ENCODE measurements around the gene CAND2. TPM values are rescaled to one million over a fixed set of nuclear protein-coding genes. Genes with fewer than 3 reads are reported as not detected.

CAND2 gene
- total RNA-seq, 4 donors from 2014 or later: 1.3 to 2.2 (median 1.5) TPM

DNA sequence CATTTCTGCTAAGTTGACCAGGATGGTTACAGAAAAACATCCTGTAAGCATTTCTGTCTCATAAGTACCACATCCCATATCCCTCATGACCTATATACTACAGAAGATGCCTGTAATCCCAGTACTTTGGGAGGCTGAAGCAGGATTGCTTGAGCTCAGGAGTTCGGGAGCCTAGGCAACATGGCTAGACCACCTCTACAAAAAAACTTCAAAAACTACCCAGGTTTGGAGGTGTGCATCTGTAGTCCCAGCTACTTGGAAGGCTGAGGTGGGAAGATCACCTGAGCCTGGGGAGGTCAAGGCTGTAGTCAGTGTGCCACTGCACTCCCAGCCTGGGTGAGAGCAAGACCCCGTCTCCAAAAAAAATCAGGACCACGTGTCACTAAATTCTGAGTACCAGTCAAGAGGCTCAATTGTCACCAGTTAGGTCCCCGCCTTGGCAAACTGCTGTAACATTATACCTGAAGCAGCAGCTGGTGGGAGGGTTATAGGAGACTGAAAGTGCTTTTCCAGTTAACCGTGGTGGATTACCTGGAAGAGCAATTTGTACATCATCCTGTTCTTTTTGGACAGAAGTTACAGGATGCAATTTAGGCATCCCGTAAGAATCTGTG, 38.7 kb downstream of the CAND2 start:
- TF ChIP-seq, protein P1, sequence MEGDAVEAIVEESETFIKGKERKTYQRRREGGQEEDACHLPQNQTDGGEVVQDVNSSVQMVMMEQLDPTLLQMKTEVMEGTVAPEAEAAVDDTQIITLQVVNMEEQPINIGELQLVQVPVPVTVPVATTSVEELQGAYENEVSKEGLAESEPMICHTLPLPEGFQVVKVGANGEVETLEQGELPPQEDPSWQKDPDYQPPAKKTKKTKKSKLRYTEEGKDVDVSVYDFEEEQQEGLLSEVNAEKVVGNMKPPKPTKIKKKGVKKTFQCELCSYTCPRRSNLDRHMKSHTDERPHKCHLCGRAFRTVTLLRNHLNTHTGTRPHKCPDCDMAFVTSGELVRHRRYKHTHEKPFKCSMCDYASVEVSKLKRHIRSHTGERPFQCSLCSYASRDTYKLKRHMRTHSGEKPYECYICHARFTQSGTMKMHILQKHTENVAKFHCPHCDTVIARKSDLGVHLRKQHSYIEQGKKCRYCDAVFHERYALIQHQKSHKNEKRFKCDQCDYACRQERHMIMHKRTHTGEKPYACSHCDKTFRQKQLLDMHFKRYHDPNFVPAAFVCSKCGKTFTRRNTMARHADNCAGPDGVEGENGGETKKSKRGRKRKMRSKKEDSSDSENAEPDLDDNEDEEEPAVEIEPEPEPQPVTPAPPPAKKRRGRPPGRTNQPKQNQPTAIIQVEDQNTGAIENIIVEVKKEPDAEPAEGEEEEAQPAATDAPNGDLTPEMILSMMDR (IDR thresholded peaks at IDR 0.05; ENCODE audit: low read depth): no peak

DNA sequence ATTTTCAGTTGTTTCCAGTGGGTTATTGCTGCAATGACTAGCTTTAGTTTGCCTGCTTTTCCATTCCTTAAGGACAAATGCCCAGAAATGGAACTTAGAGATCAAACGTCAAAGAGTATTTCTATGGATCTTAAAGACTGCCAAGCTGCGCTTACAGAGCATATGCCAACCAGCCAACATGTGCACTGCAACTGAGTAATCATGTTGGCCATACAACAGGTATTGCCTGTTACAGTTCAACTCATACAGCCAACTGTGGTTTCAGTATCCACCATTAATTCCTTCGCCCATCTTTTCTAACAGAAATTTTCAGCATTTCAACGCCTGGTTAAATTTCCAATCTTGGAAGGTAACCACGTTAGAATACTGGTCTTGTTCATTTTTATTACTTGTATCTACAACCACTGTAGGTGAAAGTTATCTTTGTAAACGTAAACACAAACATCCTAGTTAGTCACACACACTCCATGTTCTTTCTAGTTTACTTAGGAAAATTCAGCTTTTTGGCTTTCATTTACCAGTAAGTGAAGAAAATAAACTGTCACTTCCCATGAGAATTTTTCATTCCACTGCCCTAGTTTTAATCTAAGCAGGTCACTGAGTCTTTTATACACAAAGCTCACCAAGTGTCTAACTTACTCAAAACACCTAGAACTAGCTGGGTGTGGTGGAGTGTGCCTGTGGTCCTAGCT, 41.0 kb downstream of the CAND2 start:
- TF ChIP-seq, protein P1 (IDR thresholded peaks at IDR 0.05; ENCODE audit: low read depth): no peak

DNA sequence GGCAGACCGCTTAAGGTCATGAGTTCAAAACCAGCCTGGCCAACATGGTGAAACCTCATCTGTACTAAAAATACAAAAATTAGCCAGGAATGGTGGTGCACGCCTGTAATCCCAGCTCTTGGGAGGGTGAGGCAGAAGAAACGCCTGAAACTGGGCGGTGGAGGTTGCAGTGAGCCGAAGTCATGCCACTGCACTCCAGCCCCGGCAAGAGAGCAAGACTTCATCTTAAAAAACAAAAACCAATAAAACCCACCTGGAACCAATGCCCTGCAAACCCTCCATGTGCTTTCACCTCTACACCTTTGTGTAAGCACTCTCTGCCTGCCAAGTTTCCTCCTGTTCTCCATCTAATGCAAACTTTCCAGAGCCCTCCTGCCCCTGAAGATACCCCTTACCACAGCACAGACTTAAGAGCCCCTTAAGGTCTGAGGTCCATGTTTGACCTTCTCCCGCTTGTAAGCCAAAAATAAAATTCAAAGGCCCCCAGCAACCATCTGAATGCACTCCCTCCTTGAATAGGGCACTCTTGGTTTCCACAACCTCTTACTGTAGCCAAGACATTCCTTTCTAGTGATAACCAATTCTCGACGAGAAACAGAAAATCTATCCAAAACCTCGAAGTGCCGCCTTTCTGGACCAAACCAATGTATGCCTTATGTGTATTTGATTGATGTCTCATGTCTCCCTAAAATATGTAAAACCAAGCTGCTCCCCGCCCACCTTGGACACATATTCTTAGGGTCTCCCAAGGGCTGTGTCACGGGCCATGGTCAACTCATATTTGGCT, 41.9 kb downstream of the CAND2 start:
- TF ChIP-seq, protein P1 (IDR thresholded peaks at IDR 0.05; ENCODE audit: low read depth): no peak

DNA sequence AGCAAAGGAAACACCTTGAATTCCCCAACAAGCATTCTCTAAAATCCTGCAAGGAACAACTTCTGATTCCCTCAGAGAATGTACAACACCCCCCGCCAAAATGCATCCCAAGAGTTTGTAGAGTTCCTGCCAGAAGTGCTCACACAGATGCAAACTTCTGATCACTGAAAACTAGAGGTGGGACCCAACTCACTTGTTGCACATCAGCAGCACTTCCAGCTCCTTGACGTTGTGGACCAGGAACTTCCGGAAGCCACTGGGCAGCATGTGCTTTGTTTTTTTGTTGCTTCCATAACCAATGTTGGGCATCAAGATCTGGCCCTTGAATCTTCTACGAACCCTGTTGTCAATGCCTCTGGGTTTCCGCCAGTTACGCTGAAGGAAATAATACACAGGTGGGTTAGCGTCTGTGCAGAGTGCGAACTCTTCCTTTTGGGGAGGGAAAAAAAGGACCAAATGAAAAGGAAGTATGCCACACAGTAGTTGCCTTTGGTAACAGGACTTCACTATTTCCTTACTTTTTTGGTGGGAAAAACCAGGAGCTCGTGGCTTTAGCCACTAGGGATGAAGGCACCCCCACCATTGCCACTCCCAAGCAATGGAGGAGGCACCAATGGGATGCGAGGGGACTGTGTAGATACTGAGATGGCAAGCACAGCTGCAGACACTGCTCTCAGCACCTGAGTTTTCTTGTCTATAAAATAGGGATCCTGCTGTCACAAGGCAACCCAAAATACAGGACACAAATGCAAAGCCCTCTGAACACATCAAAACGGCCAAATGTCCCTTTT, 42.9 kb downstream of the CAND2 start:
- TF ChIP-seq, protein P1 (IDR thresholded peaks at IDR 0.05; ENCODE audit: low read depth): no peak

DNA sequence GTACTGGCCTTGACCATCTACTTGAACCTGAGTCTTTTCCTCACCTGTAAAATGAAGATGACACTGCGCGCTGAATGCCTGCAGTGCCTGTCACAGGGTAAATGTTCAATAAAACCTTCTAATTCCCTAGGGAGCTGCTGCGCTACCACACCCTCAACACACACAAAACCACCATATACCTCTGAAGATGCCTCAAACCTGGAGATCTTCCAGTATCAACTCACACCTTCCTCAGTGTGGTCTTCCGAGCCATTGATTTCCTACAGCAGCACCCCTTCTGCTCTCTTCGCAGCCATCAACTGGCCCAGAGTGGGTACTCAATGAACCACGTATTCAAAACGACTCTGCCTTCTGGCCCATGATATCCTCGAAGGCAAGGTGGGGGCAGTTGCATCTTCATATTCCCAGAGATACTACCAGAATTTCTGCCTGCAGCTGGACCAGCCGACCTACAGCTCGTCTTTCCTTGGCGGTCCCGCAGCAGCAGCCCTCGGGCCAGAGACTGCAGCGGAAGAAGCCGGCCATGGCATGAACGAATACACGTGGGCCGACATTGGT, 44.2 kb downstream of the CAND2 start:
- TF ChIP-seq, protein P1 (IDR thresholded peaks at IDR 0.05; ENCODE audit: low read depth): no peak

DNA sequence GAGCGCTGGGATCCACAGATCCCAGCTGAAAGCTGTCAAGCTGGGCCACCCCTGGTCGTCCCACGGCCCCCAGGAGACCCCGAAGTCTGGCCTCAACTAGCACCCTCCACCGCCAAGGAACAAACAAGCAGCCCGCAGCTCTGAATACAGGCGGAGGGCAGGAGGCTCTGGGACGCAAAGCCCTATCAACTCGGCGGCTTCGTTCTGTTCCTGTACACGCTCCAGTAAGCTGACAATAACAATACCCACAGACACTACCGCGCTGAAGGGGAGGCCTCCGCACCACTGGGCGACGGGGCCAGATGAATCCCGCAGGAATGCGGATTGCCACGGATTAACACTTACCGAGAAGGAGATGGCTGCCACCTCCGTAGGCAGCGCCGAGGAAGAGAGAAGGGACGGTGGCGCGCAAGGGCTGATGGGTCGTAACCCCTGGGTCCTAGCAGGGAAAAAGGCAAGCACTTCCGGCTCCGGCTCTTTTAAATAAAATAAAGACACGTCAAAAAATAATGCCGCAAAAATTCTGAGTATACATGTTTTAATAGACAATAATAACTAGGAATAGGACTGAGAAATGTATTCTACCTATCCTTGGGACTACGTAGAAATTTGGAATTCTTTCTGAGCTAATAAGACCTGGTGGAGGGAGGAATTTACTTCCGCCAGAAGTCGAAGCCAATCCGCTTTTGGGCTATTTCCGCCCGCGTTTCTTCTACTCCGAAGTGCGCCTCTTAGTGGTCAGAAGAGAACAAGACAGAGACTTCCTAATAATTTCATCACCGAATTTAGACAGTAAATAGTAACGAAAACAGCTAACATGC, 44.9 kb downstream of the CAND2 start, which contains the start of gene RPL32:
TSS of gene RPL32 (minus strand) at position 417 of the 821 bp plus-strand sequence. CDS start 1,328 bp downstream, outside the sequence.
- TF ChIP-seq, protein P1 (IDR thresholded peaks at IDR 0.05; ENCODE audit: low read depth): no peak
